ENCODE data around the gene CREB5. TPM values are rescaled to one million over a fixed set of nuclear protein-coding genes. Genes with fewer than 3 reads are reported as not detected.

CREB5 gene
- total and polyA plus RNA-seq, 10 donors = 0.88 to 56.8 (median 23.5) TPM

GRCh38 chr7:28799619-28800018 is 387.3 kb downstream of the CREB5 start:
- no peaks in the 10 kb centered on the region for H3K9me3 ChIP-seq
- H3K36me3 ChIP-seq = peaks cover 0 to 9% (median 0%) of the 10 kb centered on the region in 6 donors
- WGBS, 5 donors = 55 to 73% (median 66%) methylated on average over 1 of the region's 1 CpG
- no peak for DNase-seq
- intact Hi-C loops (cut with DNase I; ENCODE audit: low total_unique reads) = no loop called here
- no peaks in the 10 kb centered on the region for H3K27me3 ChIP-seq (replicated peaks in 1 of 7)
- no peak overlapping the region for H3K27ac ChIP-seq
- no peak overlapping the region for H3K4me3 ChIP-seq
- H3K4me1 ChIP-seq = no peaks in the 10 kb centered on the region
- TF ChIP-seq POLR2AphosphoS5 (IDR thresholded peaks at IDR 0.05) = no peak
- no peak for TF ChIP-seq CTCF (IDR thresholded peaks at IDR 0.05 in 8 of 11, conservative IDR thresholded peaks at IDR 0.05 in 3 of 11)
- TF ChIP-seq POLR2A (IDR thresholded peaks at IDR 0.05) = no peak

GRCh38 chr7:28800150-28800549 is 387.8 kb downstream of the CREB5 start:
- no peak for TF ChIP-seq POLR2A (IDR thresholded peaks at IDR 0.05)
- H3K4me3 ChIP-seq = no peak overlapping the region
- no peaks in the 10 kb centered on the region for H3K9me3 ChIP-seq
- no peaks in the 10 kb centered on the region for H3K27me3 ChIP-seq (replicated peaks in 1 of 7)
- DNase-seq = no peak
- 77 to 88% (median 83%) methylated on average over 7 of the region's 7 CpGs for WGBS, 5 donors
- peak overlapping the region in 1 of 8 donors; percentile 35 for H3K27ac ChIP-seq
- H3K4me1 ChIP-seq = no peaks in the 10 kb centered on the region
- peaks cover 0 to 14% (median 0%) of the 10 kb centered on the region in 6 donors for H3K36me3 ChIP-seq
- intact Hi-C loops (cut with DNase I; ENCODE audit: low total_unique reads) = no loop called here

- WGBS, 5 donors = 88 to 94% (median 93%) methylated on average over 5 of the region's 5 CpGs
- no peak for TF ChIP-seq POLR2A (IDR thresholded peaks at IDR 0.05)
- TF ChIP-seq CTCF (IDR thresholded peaks at IDR 0.05 in 8 of 11, conservative IDR thresholded peaks at IDR 0.05 in 3 of 11) = no peak
- no peak for TF ChIP-seq POLR2AphosphoS5 (IDR thresholded peaks at IDR 0.05)
- intact Hi-C loops (cut with DNase I; ENCODE audit: low total_unique reads) = no loop called here
- Histone ChIP-seq H3K4me3 (no peak overlapping the region), H3K36me3 (peaks cover 0 to 33% (median 0%) of the 10 kb centered on the region in 6 donors), H3K27me3 (replicated peaks in 1 of 7) (no peaks in the 10 kb centered on the region), H3K4me1 (no peaks in the 10 kb centered on the region), H3K9me3 (no peaks in the 10 kb centered on the region), H3K27ac (no peak overlapping the region)
- DNase-seq = no peak
Observed at GRCh38 chr7:28802450-28802849, 390.1 kb downstream of the CREB5 start.

- DNase-seq = no peak
- Histone ChIP-seq H3K9me3 (no peaks in the 10 kb centered on the region), H3K4me1 (no peaks in the 10 kb centered on the region), H3K4me3 (no peak overlapping the region), H3K36me3 (peaks cover 0 to 49% (median 0%) of the 10 kb centered on the region in 6 donors), H3K27ac (no peak overlapping the region), H3K27me3 (replicated peaks in 1 of 7) (no peaks in the 10 kb centered on the region)
- intact Hi-C loops (cut with DNase I; ENCODE audit: low total_unique reads) = no loop called here
- 96 to 97% (median 96%) methylated on average over 8 of the region's 8 CpGs for WGBS, 5 donors
- TF ChIP-seq CTCF (IDR thresholded peaks at IDR 0.05 in 8 of 11, conservative IDR thresholded peaks at IDR 0.05 in 3 of 11) (no peak), POLR2A (IDR thresholded peaks at IDR 0.05) (no peak), POLR2AphosphoS5 (IDR thresholded peaks at IDR 0.05) (no peak)
Observed at GRCh38 chr7:28804157-28804556, 391.8 kb downstream of the CREB5 start.

- Histone ChIP-seq H3K9me3 (no peaks in the 10 kb centered on the region), H3K36me3 (peaks cover 0 to 58% (median 0%) of the 10 kb centered on the region in 6 donors), H3K4me3 (no peak overlapping the region), H3K27ac (no peak overlapping the region), H3K4me1 (no peaks in the 10 kb centered on the region), H3K27me3 (replicated peaks in 1 of 7) (no peaks in the 10 kb centered on the region)
- no peak for TF ChIP-seq POLR2AphosphoS5 (IDR thresholded peaks at IDR 0.05)
- no peak for TF ChIP-seq CTCF (IDR thresholded peaks at IDR 0.05 in 8 of 11, conservative IDR thresholded peaks at IDR 0.05 in 3 of 11)
- no peak for TF ChIP-seq POLR2A (IDR thresholded peaks at IDR 0.05)
- WGBS, 5 donors = 85 to 95% (median 92%) methylated on average over 4 of the region's 4 CpGs
- intact Hi-C loops (cut with DNase I; ENCODE audit: low total_unique reads) = no loop called here
- DNase-seq = no peak
Observed at GRCh38 chr7:28804990-28805389, 392.7 kb downstream of the CREB5 start.

Measured in spleen (tissue), 11 donors.